GM04503 (cell line): ENCODE data around the gene ARHGAP1.

ENCODE experiments used
- DNase-seq: peaks from one replicate; pipeline ENCODE4 v3.0.0-alpha.2; 2012; ENCODE audit warnings: low read depth

The ARHGAP1 gene

DNA sequence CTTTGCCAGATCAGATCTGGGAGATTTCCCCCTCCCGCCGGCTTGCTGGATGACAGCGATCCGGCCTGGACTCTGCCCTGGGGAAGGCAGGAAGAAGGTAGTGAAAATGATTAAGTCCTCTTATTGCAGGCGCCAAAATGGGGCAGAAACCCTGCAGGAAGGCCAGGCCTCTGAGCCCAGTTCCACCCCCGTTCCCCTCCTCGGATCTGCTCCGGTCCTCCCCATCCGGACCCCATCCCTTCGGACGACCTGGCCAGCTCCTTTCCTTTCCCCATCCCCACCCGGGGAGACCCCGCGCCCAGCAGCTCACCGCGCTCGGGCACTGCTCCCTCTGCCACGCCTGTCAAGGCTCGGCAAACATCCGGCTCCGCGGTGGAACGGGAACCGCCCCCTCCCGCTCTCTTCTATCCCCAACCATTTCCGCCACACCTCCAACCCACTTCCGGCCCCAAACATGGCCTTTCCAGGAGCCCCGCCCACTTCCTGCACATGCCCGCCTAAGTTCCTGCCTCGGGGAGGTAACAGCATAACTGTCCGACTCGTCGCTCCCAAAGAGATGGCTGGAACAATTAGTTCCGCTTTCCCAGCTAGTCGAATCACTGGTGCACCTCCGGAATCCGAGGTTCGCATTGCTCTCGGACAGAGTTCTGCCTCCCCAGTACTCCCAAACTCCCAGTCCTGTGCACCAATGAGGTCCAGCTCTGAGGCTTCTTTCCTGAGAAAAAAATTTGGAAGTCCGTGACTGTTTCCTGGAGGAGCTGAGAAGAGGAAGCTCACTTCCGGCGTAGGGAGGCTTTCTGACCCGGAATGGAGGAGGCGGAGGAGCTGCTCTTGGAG lies at the start of gene ARHGAP1, which contains the start of gene ZNF408:
ARHGAP1 (minus strand) TSS at position 379 of the 837 bp plus-strand sequence. CDS start 4,512 bp downstream, outside the sequence.
ZNF408 (plus strand) TSS at position 791 of the 837 bp plus-strand sequence; CDS start at position 808, 17 bp downstream.
- peak; percentile 87 for DNase-seq

GRCh38 chr11:46747150-46747549 lies 46.7 kb upstream of the ARHGAP1 start:
- DNase-seq, result no peak

DNA sequence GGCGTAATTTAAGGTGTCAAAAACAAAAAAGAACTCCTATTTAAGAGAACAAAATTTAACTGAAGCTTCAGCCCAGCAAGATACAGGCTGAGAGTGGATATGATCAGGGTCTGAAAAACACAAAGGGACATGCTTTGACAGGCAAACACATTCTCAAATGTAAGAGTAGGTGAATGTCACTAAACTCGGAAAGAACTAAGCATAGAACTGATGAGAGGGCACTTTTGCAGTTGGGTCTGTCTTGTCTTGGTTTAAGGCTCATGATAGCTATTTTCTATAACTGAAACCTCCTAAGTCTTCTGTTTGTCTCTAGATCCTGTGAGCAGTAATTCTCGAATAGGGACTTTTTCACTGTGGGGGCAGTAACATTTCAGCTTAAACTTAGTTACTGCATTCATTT lies 45.6 kb upstream of the ARHGAP1 start:
- no peak for DNase-seq

- no peak for DNase-seq
Measured at GRCh38 chr11:46745328-46745727, 44.9 kb upstream of the ARHGAP1 start.

- DNase-seq, result no peak
Measured at GRCh38 chr11:46743693-46744339, 43.4 kb upstream of the ARHGAP1 start.

DNA sequence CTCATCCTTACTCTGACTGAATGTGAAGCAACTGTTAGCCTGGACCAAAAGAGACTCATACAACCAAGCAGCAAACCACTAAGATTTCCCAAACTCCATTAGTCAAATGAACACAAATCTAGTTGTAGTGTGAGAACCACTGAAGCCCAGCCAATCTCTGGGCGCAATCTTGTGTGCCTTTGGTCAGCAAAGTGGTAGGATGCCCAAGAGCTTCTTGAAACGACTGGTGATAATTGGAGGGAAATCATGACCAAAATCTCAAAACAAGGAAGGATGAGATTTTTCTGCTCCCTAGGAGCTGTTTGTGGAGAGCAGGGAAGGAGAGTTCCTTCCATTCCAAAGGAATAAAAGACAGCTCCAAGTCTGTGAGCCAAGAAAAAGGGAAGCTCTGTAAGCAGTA lies 42.6 kb upstream of the ARHGAP1 start:
- DNase-seq, result no peak

GRCh38 chr11:46741600-46742484 lies 41.4 kb upstream of the ARHGAP1 start:
- DNase-seq, result no peak

DNA sequence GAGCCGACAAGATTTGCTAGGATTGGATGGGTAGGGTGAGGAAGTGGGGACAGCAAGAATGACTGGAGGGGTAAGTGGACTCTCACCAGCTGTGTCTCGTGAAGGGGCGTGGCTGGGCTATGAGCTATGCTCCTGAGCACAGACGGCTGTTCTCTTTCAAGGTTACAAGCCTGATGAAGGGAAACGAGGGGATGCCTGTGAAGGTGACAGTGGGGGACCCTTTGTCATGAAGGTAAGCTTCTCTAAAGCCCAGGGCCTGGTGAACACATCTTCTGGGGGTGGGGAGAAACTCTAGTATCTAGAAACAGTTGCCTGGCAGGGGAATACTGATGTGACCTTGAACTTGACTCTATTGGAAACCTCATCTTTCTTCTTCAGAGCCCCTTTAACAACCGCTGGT lies 38.5 kb upstream of the ARHGAP1 start:
- DNase-seq, result no peak

DNA sequence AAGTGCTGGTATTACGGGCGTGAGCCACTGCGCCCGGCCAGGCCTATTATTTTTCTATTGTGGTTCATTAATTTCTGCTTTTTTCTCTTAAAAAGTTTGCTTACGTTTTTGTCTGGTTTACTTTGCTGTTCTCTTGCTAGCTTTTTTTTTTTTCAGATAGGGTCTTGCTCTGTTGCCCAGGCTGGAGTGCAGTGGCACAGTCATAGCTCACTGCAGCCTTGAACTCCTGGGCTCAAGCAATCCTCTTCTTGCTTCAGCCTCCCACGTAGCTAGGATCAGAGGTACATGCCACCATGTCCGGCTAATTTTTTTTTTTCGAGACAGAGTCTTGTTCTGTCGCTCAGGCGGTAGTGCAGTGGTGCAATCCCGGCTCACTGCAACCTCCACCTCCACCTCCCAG lies 37.3 kb upstream of the ARHGAP1 start:
- no peak for DNase-seq

- peak; percentile 35 for DNase-seq
Measured at GRCh38 chr11:46736615-46737014, 36.2 kb upstream of the ARHGAP1 start.

DNA sequence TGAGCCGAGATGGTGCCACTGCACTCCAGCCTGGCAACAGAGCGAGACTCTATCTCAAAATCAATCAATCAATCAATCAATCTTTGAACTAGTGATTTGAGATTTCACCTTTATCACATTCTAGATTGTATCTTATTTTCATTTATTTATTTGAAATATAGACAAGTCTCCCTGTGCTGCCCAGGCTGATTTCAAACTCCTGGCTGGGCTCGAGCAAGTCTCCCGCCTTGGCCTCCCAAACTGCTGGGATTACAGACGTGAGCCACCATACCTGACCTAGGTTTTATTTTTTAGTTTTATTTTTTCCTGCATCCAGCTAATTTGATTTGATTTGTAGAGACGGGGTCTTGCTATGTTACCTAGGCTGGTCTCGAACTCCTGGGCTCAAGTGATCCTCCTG lies 35.7 kb upstream of the ARHGAP1 start:
- no peak for DNase-seq

- DNase-seq, result no peak
Measured at GRCh38 chr11:46733234-46733633, 32.8 kb upstream of the ARHGAP1 start.

DNA sequence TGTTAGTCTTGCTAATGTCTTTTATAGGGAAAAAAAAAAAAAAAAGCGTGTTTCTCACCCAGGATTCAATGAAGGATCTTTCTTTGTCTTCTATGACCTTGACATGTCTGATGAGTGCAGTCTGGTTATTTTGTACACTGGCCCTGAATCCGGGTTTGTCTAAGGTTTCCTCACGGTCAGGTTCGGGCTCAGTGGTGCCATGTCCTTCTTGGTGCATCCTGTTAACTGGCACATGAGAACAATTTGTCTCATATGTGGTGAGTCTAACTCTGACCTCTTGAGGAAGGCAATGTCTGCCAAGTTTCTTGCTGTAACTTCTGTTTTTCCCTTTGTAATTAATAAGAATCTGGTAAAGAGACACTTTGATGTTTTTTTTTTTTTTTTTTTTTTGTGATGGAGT lies 31.1 kb upstream of the ARHGAP1 start:
- no peak for DNase-seq

DNA sequence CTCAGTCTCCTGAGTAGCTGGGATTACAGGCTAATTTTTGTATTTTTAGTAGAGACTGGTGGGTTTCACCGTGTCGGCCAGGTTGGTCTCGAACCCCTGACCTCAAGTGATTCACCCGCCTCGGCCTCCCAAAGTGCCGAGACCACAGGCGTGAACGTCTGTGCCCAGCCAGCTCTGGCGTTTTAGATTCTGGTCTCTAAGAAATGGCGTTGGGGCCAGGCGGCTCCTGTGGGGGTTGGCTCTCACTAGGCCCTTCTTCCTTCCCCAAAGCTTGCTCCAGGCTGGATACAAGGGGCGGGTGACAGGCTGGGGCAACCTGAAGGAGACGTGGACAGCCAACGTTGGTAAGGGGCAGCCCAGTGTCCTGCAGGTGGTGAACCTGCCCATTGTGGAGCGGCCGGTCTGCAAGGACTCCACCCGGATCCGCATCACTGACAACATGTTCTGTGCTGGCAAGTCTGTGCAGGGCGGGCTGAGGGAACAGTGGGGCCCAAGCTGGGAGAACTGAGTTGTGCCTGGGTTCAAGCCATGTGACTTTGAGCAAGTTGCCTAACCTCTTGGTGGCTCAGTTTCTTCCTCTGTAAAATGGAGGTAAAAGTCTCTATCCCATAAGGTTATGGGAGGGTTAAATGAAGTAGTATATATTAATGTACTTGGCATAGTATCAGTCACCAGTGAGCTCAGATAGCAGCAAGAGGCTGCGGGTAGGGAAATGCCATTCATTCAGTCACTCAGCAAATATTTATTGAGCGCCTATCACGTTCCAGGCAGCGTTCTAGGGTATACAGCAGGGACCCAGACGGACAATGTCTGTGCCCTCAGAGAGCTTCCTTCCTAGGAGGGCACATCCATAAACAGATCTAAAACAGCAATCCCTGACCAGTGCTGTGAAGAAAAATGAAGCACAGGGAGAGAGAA lies 28.9 kb upstream of the ARHGAP1 start:
- DNase-seq, result no peak

- no peak for DNase-seq
Measured at GRCh38 chr11:46728659-46729040, 28.2 kb upstream of the ARHGAP1 start.

GRCh38 chr11:46727952-46728658 lies 27.7 kb upstream of the ARHGAP1 start:
- no peak for DNase-seq

GRCh38 chr11:46726206-46726862 lies 25.9 kb upstream of the ARHGAP1 start:
- DNase-seq, result no peak

GRCh38 chr11:46725338-46726205 lies 25.2 kb upstream of the ARHGAP1 start:
- no peak for DNase-seq

DNA sequence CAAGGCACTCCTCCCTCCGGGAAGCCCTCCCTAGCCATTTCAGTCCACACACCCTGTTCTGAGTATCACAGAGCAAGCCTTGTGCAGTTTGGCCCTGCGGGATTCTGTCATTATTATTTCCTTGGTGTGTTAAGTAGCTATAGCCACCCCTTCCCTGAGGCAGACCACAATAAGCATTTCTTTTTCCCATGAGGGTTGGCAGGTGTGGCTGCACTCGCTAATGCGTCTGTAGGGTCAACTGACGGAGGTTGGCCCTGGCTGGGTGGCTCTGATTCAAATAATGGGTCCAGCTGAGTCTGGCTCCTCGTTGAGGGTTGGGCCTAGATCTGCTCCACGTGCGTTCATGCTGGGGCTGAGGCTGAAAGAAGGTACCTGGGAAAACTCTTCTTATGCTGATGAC lies 23.7 kb upstream of the ARHGAP1 start:
- no peak for DNase-seq
